Measurements from ENCODE around the gene NSUN4.

The NSUN4 gene

DNA sequence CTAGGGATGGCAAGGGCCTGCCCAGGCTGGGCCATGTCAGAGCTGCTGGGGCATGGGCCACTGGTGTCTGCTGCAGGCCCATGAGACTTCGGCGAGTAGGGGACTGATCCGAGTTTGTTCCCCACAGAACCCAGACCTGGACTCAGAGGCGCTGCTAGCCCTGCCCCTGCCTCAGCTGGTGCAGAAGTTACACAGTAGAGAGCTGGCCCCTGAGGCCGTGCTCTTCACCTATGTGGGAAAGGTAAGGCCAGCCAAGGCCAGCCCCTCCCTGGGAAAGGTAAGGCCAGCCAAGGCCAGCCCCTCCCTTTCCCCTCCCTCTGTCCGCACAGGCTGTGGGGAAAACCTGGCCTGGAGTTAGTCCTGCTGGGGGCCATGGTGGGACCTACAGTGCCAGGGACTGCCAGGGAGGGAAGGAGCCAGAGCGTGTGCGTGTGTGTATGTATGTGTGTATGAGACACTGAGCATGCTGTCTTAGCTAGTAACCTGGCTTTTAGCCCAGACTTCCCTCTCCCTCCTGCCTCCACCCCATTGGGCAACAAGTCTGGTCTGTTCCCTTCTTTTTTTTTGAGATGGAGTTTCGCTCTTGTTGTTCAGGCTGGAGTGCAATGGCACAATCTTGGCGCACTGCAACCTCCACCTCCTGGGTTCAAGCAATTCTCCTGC is 61.5 kb downstream of the NSUN4 start:
- Mint-ChIP-seq H3K4me3 (no peak overlapping the region), H3K9me3 (no peaks in the 10 kb centered on the region), H3K4me1 (peaks cover 31% of the 10 kb centered on the region), H3K36me3 (ENCODE audit: low read depth) (no peaks in the 10 kb centered on the region), H3K27ac (no peak overlapping the region), H3K27me3 (ENCODE audit: low read depth) (peaks cover 14% of the 10 kb centered on the region)
- TF ChIP-seq, protein P1, sequence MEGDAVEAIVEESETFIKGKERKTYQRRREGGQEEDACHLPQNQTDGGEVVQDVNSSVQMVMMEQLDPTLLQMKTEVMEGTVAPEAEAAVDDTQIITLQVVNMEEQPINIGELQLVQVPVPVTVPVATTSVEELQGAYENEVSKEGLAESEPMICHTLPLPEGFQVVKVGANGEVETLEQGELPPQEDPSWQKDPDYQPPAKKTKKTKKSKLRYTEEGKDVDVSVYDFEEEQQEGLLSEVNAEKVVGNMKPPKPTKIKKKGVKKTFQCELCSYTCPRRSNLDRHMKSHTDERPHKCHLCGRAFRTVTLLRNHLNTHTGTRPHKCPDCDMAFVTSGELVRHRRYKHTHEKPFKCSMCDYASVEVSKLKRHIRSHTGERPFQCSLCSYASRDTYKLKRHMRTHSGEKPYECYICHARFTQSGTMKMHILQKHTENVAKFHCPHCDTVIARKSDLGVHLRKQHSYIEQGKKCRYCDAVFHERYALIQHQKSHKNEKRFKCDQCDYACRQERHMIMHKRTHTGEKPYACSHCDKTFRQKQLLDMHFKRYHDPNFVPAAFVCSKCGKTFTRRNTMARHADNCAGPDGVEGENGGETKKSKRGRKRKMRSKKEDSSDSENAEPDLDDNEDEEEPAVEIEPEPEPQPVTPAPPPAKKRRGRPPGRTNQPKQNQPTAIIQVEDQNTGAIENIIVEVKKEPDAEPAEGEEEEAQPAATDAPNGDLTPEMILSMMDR (IDR thresholded peaks at IDR 0.05; ENCODE audit: unreplicated experiment in 3 of 3), result no peak

DNA sequence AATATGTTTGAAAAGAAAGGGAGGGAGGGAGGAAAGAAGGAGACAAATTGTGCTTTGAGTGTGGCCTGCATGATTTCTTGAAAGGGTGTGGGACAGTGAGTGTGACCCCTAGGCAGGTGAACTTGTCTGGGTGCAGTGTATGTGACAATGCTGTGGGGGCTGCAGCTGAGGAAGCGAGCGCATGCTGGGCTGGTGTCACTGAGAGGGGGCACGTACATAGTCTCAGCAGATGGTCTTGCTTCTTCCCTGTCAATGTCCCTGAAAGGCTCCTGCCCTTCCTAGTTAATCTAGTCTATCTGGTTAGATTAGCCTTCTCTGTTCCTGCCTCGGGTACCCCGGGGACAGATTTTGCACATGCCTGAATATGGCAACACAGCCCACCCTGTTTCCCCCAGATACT is 63.3 kb downstream of the NSUN4 start:
- Mint-ChIP-seq H3K4me1 (peaks cover 31% of the 10 kb centered on the region), H3K27me3 (ENCODE audit: low read depth) (peaks cover 19% of the 10 kb centered on the region), H3K27ac (no peak overlapping the region), H3K36me3 (ENCODE audit: low read depth) (peaks cover 3% of the 10 kb centered on the region), H3K9me3 (no peaks in the 10 kb centered on the region), H3K4me3 (no peak overlapping the region)
- TF ChIP-seq, protein P1 (IDR thresholded peaks at IDR 0.05; ENCODE audit: unreplicated experiment in 3 of 3), result no peak

DNA sequence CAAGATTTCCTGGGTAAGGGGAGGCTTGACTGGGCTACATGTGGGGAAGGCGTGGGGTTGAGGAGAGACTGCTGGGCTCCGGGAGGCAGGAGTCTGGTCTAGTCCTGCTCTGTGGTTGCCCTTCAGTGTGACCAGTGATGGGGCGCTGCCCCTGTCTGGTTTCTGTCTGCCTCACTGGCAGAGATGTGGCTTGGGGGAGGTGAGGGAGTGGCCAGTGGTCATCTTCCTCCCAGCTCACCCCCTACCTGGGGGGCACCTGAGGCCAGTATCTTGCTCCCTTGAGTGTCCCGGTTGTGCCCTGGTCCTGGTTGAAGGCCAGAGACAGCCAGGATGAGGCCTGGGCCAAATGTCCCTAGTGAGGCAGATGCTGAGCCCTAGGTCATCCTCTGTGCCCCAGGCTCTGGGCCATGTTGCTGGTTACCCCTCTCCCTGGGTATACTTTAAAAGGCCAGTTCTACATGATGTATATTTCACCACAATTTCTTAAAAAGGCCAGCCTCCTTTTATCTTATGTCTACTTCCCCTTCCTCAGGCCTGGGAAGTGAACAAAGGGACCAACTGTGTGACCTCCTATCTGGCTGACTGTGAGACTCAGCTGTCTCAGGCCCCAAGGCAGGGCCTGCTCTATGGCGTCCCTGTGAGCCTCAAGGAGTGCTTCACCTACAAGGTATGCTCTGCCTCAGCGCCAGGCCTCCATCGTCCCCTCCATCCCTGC is 64.0 kb downstream of the NSUN4 start:
- no peak overlapping the region for H3K27ac Mint-ChIP-seq
- H3K4me1 Mint-ChIP-seq, result peaks cover 23% of the 10 kb centered on the region
- H3K9me3 Mint-ChIP-seq, result no peaks in the 10 kb centered on the region
- H3K27me3 Mint-ChIP-seq (ENCODE audit: low read depth), result peaks cover 15% of the 10 kb centered on the region
- peaks cover 3% of the 10 kb centered on the region for H3K36me3 Mint-ChIP-seq (ENCODE audit: low read depth)
- no peak overlapping the region for H3K4me3 Mint-ChIP-seq
- TF ChIP-seq, protein P1 (IDR thresholded peaks at IDR 0.05; ENCODE audit: unreplicated experiment in 3 of 3), result no peak

DNA sequence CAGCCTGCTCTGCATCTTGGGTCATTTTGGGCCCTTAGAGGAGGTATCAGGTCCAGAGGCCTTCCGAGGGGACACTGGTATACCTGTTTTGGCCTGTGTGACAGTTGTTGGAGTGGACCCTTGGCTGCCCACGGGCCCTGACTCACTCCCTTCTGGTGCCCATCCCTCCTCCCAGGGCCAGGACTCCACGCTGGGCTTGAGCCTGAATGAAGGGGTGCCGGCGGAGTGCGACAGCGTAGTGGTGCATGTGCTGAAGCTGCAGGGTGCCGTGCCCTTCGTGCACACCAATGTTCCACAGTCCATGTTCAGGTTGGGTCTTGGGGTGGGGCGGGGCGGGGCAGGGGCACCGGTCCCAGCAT is 64.6 kb downstream of the NSUN4 start:
- Mint-ChIP-seq H3K9me3 (no peaks in the 10 kb centered on the region), H3K4me1 (peaks cover 18% of the 10 kb centered on the region), H3K4me3 (no peak overlapping the region), H3K27ac (no peak overlapping the region), H3K27me3 (ENCODE audit: low read depth) (peaks cover 15% of the 10 kb centered on the region), H3K36me3 (ENCODE audit: low read depth) (peaks cover 3% of the 10 kb centered on the region)
- TF ChIP-seq, protein P1 (IDR thresholded peaks at IDR 0.05; ENCODE audit: unreplicated experiment in 3 of 3), result no peak

DNA sequence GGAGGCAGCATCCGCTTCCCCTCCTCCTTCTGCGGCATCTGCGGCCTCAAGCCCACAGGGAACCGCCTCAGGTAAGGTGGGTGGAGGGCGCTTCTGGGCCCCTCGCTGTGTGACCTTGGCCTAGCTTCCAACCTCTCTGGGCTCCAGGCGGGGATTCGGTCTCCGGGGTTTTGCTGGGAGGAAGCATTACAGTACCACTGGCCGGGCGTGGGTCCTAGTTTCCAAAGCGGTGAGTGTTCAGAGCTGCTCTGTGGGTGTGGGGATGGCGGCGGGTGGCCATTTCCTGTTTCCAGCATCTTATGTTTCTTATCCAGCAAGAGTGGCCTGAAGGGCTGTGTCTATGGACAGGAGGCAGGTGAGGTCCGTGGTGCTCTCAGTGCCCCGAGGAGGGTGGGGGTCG is 65.1 kb downstream of the NSUN4 start:
- peaks cover 14% of the 10 kb centered on the region for H3K4me1 Mint-ChIP-seq
- no peak overlapping the region for H3K4me3 Mint-ChIP-seq
- peaks cover 3% of the 10 kb centered on the region for H3K36me3 Mint-ChIP-seq (ENCODE audit: low read depth)
- peaks cover 15% of the 10 kb centered on the region for H3K27me3 Mint-ChIP-seq (ENCODE audit: low read depth)
- TF ChIP-seq, protein P1 (IDR thresholded peaks at IDR 0.05; ENCODE audit: unreplicated experiment in 3 of 3), result no peak
- H3K27ac Mint-ChIP-seq, result no peak overlapping the region
- H3K9me3 Mint-ChIP-seq, result no peaks in the 10 kb centered on the region
